HUES64 (cell line): Measurements from ENCODE around the gene CADM2.
"Not testable (repeated sequence)": the region's sequence is repeated elsewhere in the genome, so short reads cannot be mapped to it uniquely, and the experiment has no call there.

ENCODE experiments used
- H3K27ac ChIP-seq: 2 replicates; pipeline ENCODE4 v1.7.0; 2013; ENCODE audit warnings: low read depth, low read length, inconsistent platforms
- H3K27me3 ChIP-seq: 2 replicates; pipeline ENCODE4 v1.6.1; 2013; ENCODE audit warnings: mild to moderate bottlenecking, low read length; ENCODE audit not compliant: insufficient read depth
- H3K36me3 ChIP-seq: 2 replicates; pipeline ENCODE4 v1.6.1; 2013; ENCODE audit warnings: mild to moderate bottlenecking, low read length; ENCODE audit not compliant: insufficient read depth
- H3K4me1 ChIP-seq: 2 replicates; pipeline ENCODE4 v1.6.1; 2013; ENCODE audit warnings: mild to moderate bottlenecking, low read length, moderate library complexity; ENCODE audit not compliant: insufficient read depth
- H3K4me3 ChIP-seq: 2 replicates; pipeline ENCODE4 v1.5.1; 2013; ENCODE audit warnings: mild to moderate bottlenecking, low read length, moderate library complexity
- H3K9ac ChIP-seq: 2 replicates; pipeline ENCODE4 v1.6.1; 2013; ENCODE audit warnings: mild to moderate bottlenecking, low read depth, low read length
- H3K9me3 ChIP-seq: 2 replicates; pipeline ENCODE4 v1.6.1; 2013; ENCODE audit warnings: low read depth, low read length; ENCODE audit not compliant: insufficient read depth
- WGBS: fragments of 150-250, 120-280 bp; methylation state at CpG from one replicate; pipeline ENCODE4 v1.1.7; 2013; ENCODE audit warnings: missing lambda C conversion rate; 5-methylcytosine and 5-hydroxymethylcytosine counted together

Gene CADM2

GRCh38 chr3:85476891-85477495 lies 518.2 kb downstream of the CADM2 start:
- Histone ChIP-seq H3K27ac (no peak overlapping the region), H3K9ac (no peak overlapping the region), H3K27me3 (no peaks in the 10 kb centered on the region)

GRCh38 chr3:85481411-85482212 lies 522.8 kb downstream of the CADM2 start:
- Histone ChIP-seq H3K27ac (no peak overlapping the region), H3K4me1 (peaks cover 8% of the 10 kb centered on the region), H3K27me3 (no peaks in the 10 kb centered on the region), H3K9me3 (no peaks in the 10 kb centered on the region), H3K4me3 (no peak overlapping the region), H3K36me3 (no peaks in the 10 kb centered on the region), H3K9ac (no peak overlapping the region)
- 100% methylated on average over 3 of the region's 5 CpGs for WGBS

More at GRCh38 chr3:85476891-85477495, 518.2 kb downstream of the CADM2 start:
- WGBS: 87% methylated on average over 2 of the region's 3 CpGs
- no peaks in the 10 kb centered on the region for H3K36me3 ChIP-seq
- H3K4me3 ChIP-seq: no peak overlapping the region
- no peaks in the 10 kb centered on the region for H3K9me3 ChIP-seq
- H3K4me1 ChIP-seq: peaks cover 10% of the 10 kb centered on the region

DNA sequence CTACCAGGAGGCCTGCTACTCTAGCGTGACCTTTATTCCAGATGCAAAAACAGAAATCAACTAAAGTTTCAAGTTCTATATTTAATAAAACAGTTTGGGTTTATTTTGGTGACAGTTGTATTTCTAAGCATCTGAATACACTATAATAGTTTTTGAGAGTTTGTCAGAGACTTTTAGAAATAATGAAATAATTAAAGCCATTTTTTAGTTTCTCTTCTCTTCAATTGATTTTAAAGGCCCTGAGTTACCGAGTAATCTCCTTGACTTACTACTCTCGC lies 523.4 kb downstream of the CADM2 start:
- Histone ChIP-seq H3K4me3 (no peak overlapping the region), H3K4me1 (peaks cover 8% of the 10 kb centered on the region), H3K27me3 (no peaks in the 10 kb centered on the region), H3K9me3 (no peaks in the 10 kb centered on the region), H3K9ac (no peak overlapping the region), H3K36me3 (no peaks in the 10 kb centered on the region), H3K27ac (no peak overlapping the region)
- 100% methylated on average over 2 of the region's 3 CpGs for WGBS

- Histone ChIP-seq H3K4me3 (no peak overlapping the region), H3K27me3 (no peaks in the 10 kb centered on the region), H3K36me3 (no peaks in the 10 kb centered on the region), H3K27ac (no peak overlapping the region), H3K9ac (no peak overlapping the region), H3K9me3 (no peaks in the 10 kb centered on the region), H3K4me1 (peaks cover 8% of the 10 kb centered on the region)
- 95% methylated on average over 1 of the region's 1 CpG for WGBS
These were observed 525.2 kb downstream of the CADM2 start for GRCh38 chr3:85483986-85484385.

- Histone ChIP-seq H3K9me3 (no peaks in the 10 kb centered on the region), H3K9ac (no peak overlapping the region), H3K27ac (no peak overlapping the region), H3K36me3 (no peaks in the 10 kb centered on the region), H3K4me1 (peaks cover 8% of the 10 kb centered on the region), H3K27me3 (no peaks in the 10 kb centered on the region), H3K4me3 (no peak overlapping the region)
- 93% methylated on average over 9 of the region's 9 CpGs for WGBS
These were observed 528.6 kb downstream of the CADM2 start for GRCh38 chr3:85487375-85487774.

DNA sequence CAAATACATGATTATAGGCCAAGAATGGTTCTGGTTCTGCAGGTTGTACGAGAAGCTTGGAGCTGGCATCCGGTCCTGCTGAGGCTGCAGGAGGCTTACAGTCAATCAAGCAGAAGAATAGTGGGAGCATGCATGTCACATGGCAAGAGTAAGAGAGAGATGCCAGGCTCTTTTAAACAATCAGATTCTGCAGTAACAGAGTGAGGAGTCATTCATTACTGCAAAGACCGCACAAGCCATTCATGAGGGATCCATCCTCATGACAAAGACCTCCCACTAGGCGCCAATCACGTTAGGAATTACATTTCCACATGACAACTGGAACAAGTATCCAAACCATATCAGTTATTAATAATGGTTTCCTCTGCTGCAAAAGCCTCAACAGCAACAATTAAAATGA lies 536.8 kb downstream of the CADM2 start:
- peaks cover 3% of the 10 kb centered on the region; the same call in 1 of the 2 replicates for H3K4me1 ChIP-seq
- no peak overlapping the region for H3K9ac ChIP-seq
- no peaks in the 10 kb centered on the region for H3K27me3 ChIP-seq
- no peak overlapping the region for H3K27ac ChIP-seq
- no peak overlapping the region for H3K4me3 ChIP-seq
- no peaks in the 10 kb centered on the region for H3K9me3 ChIP-seq
- H3K36me3 ChIP-seq: no peaks in the 10 kb centered on the region
- WGBS: 76% methylated on average over 5 of the region's 5 CpGs

DNA sequence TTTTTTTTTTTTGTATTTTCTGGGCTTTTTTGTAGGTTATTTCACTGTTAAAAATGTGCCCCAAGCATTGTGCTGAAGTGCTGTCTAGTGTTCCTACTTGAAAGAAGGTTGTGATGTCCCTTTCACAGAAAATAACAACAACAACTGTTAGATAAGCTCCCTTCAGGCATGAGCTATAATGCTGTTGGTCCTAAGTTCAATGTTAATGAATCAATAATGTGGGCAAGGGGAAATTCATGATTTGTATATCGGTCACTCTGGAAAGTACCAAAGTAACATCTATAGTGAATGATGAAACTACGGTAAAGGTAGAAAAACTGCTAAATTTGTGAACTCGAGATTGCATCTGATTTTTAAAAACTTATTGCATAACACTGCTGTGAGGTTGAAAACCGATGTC lies 539.4 kb downstream of the CADM2 start:
- Histone ChIP-seq H3K27me3 (no peaks in the 10 kb centered on the region), H3K4me1 (peaks cover 3% of the 10 kb centered on the region; the same call in 1 of the 2 replicates), H3K9ac (no peak overlapping the region), H3K27ac (no peak overlapping the region), H3K36me3 (no peaks in the 10 kb centered on the region), H3K4me3 (no peak overlapping the region), H3K9me3 (no peaks in the 10 kb centered on the region)
- WGBS: 92% methylated on average over 3 of the region's 4 CpGs

DNA sequence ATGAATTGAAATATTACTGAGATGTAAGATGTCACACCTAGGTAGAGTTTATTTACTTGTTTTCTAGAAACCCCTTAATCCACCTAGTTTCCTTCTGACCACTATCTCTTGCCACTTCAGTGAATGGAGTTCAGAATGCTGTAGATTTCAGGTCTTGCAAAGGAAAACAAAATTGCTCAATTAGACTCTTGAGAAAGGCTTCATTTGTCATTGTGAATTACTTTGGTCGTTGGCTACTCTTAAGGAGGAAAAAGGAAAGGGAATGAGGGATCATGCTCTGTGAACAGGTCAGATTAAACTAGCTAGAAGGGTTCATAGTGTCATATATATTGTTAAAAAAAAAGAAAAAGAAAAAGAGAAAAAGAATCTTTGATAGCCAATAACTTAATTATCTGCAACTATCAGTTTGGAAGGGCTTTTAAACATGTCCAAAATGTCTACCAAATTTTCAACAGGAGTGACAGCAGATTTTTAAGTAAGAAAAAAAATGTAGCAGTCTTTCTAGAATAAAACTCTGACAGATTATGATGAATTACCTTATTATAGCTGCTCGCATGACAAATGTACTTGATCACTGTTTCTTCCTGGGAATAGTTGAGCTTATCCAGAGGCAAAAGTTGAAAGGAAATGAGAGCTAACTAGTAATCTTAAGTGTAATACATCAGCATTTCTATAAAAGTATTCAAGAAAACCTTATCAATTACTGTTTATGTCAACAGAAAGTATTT lies 543.5 kb downstream of the CADM2 start:
- Histone ChIP-seq H3K27ac (no peak overlapping the region), H3K9ac (no peak overlapping the region), H3K4me1 (no peaks in the 10 kb centered on the region), H3K36me3 (no peaks in the 10 kb centered on the region), H3K4me3 (no peak overlapping the region), H3K9me3 (no peaks in the 10 kb centered on the region), H3K27me3 (no peaks in the 10 kb centered on the region)
- WGBS: 87% methylated on average over 2 of the region's 2 CpGs

GRCh38 chr3:85504129-85504784 lies 545.5 kb downstream of the CADM2 start:
- not testable (repeated sequence) for H3K27me3 ChIP-seq, H3K27ac ChIP-seq, H3K36me3 ChIP-seq, H3K9me3 ChIP-seq, H3K9ac ChIP-seq, H3K4me1 ChIP-seq
- 72% methylated on average over 31 of the region's 33 CpGs for WGBS
- peak overlapping the region; percentile 37 for H3K4me3 ChIP-seq

DNA sequence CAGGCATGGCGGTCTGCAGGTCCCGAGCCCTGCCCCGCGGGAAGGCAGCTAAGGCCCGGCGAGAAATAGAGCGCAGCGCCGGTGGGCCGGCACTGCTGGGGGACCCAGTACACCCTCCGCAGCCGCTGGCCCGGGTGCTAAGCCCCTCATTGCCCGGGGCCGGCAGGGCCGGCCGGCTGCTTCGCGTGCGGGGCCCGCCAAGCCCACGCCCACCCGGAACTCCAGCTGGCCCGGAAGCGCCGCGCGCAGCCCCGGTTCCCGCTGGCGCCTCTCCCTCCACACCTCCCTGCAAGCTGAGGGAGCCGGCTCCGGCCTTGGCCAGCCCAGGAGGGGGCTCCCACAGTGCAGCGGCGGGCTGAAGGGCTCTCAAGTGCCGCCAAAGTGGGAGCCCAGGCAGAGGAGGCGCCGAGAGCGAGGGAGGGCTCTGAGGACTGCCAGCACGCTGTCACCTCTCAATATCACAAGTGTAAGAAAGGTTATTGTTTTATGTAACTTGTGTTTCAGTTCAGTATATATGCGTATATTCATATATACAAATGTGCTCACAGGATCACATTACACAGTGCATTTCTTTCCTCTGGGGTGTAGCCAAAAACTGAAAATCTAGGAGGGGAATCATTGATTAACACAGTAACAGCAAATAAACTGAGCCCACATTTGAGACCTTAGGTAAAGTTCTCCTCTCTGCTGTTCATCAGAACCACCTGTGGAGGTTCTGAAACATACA lies 546.2 kb downstream of the CADM2 start:
- H3K36me3 ChIP-seq, H3K27me3 ChIP-seq, H3K9me3 ChIP-seq, H3K9ac ChIP-seq, H3K4me1 ChIP-seq, H3K27ac ChIP-seq: not testable (repeated sequence)
- peak overlapping the region; percentile 37 for H3K4me3 ChIP-seq
- WGBS: 59% methylated on average over 39 of the region's 41 CpGs
